Activated naive CD8-positive, alpha-beta T cell treated with anti-CD3 and anti-CD28 coated beads, Interleukin-2, amount 50 U/mL, for 24 hours (primary cell): Measurements from ENCODE around the gene ERI3.

Experiments
- ATAC-seq: fragments of 150-1000 bp; cut with Tn5 transposase; one replicate; pipeline ENCODE4 v1.10.0; 2021
- DNase-seq: peaks from one replicate; pipeline ENCODE4 v3.0.0; 2021
- H3K27ac Mint-ChIP-seq: one replicate; pipeline ENCODE4 v1.8.0; 2021; ENCODE audit warnings: mild to moderate bottlenecking, mixed read lengths
- H3K27me3 Mint-ChIP-seq: one replicate; pipeline ENCODE4 v1.8.0; 2021; ENCODE audit warnings: mixed read lengths
- H3K36me3 Mint-ChIP-seq: one replicate; pipeline ENCODE4 v1.8.0; 2021; ENCODE audit warnings: low read depth, mixed read lengths
- H3K4me1 Mint-ChIP-seq: one replicate; pipeline ENCODE4 v1.8.0; 2021; ENCODE audit warnings: mixed read lengths
- H3K4me3 Mint-ChIP-seq: one replicate; pipeline ENCODE4 v1.8.0; 2021; ENCODE audit warnings: mild to moderate bottlenecking, moderate library complexity, mixed read lengths
- H3K9me3 Mint-ChIP-seq: one replicate; pipeline ENCODE4 v1.8.0; 2021; ENCODE audit warnings: mixed read lengths

ERI3 gene

DNA sequence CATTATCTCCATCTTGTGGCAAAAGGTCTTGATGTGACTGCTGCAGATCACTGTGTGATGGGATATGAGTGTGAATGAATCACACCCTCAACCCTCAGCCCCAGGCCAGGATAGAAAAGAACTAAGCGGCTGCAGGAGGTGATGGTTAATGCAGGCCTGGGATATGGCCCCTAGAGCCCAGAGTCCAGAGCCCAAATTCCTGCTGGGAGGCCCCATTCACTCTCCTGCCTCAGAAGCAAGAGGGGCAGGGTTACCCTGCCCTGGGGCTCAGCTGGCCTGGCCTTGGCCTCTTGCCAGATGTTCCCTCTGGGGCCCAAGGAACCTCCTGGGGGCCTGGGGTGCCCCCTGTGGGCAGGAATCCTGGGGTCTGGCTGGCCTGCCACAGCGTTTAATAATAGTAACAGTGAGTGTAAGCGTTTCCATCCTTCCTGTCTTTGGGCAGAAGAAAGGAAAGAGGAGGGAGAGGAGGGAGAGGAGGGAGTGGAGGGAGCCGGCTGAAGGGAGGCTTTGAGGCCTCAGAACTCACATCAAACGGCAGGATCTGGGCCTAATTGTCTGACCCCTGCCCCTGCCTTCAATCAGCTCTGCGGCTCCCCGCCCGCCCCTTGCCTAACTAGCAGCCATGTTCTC is 115.6 kb downstream of the ERI3 start:
- Mint-ChIP-seq H3K4me3 (no peak overlapping the region), H3K27me3 (no peaks in the 10 kb centered on the region), H3K36me3 (peaks cover under 1% of the 10 kb centered on the region), H3K9me3 (no peaks in the 10 kb centered on the region), H3K27ac (no peak overlapping the region), H3K4me1 (peaks cover 8% of the 10 kb centered on the region)
- ATAC-seq (no peak), DNase-seq (no peak)

DNA sequence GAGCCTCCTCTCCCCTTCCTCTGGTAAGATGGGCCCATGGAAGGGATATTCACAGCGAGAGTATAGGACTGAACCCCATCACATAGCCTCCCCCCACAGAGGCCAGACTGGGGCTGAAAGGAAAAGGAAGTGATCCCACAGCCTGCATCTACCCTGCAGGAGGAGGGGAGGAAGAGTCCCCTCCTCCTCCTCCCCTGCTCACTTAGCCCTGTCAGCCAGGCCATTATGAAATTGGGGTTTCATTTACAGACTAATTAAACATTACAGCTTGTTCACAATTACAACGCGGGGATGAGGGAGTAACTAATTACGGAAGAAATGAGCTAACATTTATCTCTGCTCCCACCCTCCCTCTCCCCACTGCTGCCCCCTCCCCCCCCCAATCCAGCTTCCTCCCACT is 116.4 kb downstream of the ERI3 start:
- no peak overlapping the region for H3K4me3 Mint-ChIP-seq
- H3K27ac Mint-ChIP-seq: no peak overlapping the region
- H3K36me3 Mint-ChIP-seq: no peaks in the 10 kb centered on the region

DNA sequence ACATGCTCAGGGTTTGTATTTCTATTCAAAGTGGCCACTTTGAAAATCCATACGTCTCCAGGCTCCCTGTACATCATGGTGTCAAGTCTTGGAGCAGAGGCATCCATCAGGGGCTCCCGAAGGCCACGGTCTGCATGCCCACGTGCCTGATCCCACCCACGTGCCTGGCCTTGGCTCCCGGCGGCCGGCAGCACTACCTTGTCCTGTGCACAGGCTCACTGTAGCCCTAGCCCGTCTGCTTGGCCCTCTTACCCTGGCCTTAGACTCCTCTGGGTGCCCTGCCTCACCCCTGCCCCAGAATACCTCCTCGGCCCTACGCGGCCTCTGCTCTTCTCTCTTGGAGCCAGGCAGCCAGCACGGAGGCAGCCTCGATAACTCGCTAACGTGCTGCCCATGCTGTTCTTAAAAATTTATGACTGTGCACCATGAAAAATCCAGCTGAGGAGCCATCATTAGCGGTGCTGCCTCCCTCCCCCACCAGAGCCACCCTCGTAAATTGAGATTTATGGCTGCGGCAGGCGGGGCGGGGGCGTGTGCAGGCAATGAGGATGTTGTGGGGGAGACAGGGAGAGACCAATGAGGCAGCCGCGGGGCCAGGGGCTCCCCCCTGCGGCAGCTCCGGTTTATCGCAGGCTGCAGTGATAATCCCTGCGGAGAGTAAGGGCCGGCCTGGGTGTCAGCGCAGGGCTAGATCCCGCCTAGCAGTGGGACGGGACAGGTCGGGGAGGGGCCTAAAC is 117.2 kb downstream of the ERI3 start:
- Mint-ChIP-seq H3K27me3 (no peaks in the 10 kb centered on the region), H3K27ac (no peak overlapping the region), H3K36me3 (no peaks in the 10 kb centered on the region), H3K4me3 (no peak overlapping the region), H3K4me1 (peaks cover 8% of the 10 kb centered on the region), H3K9me3 (no peaks in the 10 kb centered on the region)
- ATAC-seq (peak; percentile 89), DNase-seq (peak; percentile 60)

More for the DNA sequence above, 116.4 kb downstream of the ERI3 start:
- no peak for ATAC-seq
- H3K27me3 Mint-ChIP-seq: no peaks in the 10 kb centered on the region
- no peaks in the 10 kb centered on the region for H3K9me3 Mint-ChIP-seq
- H3K4me1 Mint-ChIP-seq: peaks cover 8% of the 10 kb centered on the region
- DNase-seq: no peak

DNA sequence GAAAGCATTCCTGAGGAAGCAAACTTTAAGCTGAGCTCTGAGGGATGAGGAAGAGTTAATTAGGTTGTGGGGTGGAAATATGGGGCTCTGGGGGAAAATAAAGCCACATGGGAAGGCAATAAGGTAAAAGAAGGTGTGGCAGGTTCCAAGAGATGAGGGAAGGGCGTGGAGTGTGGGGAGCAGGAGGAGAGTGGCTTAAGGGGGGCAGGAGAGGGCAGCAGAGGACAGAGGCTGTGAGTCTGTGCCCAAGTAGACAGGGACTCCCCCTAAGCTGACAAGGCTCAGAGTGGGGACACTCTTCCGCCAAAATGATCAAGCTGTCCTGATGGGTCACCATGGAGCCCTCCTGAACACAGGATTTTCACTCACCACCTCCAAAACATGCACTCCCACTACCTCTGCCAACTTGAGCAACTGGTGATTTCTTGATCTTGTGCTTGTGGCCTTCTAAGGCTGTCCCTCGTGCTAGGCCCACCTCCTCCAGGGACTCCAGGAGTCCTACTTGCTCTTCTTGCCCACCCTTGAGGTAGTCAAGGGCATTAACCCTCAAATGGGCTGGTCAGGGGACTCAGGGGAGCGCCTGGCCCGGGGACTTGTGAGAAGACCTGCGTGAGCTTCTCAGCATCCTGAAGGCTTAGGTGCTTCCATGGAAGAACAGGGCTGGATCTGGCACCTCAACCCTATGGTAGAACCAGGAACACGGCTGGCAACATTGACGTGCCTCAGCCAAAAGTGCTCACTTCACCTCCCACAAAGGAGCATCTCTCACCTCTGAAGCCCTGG is 118.4 kb downstream of the ERI3 start:
- Mint-ChIP-seq H3K27ac (no peak overlapping the region), H3K9me3 (no peaks in the 10 kb centered on the region), H3K4me3 (no peak overlapping the region), H3K27me3 (no peaks in the 10 kb centered on the region), H3K4me1 (peaks cover 8% of the 10 kb centered on the region), H3K36me3 (no peaks in the 10 kb centered on the region)
- DNase-seq: no peak
- ATAC-seq: no peak

DNA sequence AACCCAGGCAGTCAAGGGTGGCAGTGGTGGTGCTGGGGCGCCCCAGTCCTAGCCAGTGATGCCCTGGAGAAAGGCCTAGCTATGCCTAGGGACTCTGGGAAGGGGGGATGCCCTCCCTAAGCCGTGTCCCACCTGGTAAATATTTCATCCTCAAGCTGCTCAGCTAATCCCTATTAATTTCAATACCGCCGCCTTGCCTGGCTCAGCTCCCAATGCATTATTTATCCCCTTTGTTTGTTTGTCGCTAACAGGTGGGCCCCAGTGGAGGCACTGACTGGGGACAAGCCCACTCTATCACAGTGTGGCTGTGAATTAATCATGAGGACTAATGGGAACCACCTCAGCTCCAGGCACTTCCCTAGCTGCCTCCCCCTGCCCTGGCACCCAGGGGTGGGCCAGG is 119.2 kb downstream of the ERI3 start:
- H3K4me1 Mint-ChIP-seq: peaks cover 8% of the 10 kb centered on the region
- no peaks in the 10 kb centered on the region for H3K36me3 Mint-ChIP-seq
- H3K9me3 Mint-ChIP-seq: no peaks in the 10 kb centered on the region
- DNase-seq (no peak), ATAC-seq (no peak)
- no peak overlapping the region for H3K27ac Mint-ChIP-seq
- H3K27me3 Mint-ChIP-seq: no peaks in the 10 kb centered on the region
- H3K4me3 Mint-ChIP-seq: no peak overlapping the region

DNA sequence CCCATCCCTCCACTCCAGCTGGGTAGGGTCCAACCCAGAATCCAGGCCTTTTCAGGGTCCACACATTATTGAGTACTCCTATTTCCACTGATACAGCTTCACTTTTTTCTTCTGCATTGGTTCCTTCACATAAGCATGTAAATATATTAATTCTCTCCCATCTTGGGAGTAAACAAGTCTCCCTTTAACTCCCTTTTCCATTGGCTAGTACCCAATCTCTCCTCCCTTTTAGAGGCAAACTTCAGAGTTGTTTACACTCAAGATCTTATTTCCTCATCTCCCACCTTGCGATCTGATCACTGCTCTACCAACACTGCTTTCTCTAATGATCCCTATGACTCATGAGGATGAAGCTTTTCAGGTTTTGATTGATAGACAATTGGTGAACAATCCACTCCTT is 121.5 kb downstream of the ERI3 start:
- Mint-ChIP-seq H3K4me3 (no peak overlapping the region), H3K36me3 (no peaks in the 10 kb centered on the region), H3K27me3 (no peaks in the 10 kb centered on the region), H3K27ac (no peak overlapping the region), H3K4me1 (peaks cover 5% of the 10 kb centered on the region), H3K9me3 (no peaks in the 10 kb centered on the region)
- ATAC-seq (no peak), DNase-seq (no peak)

DNA sequence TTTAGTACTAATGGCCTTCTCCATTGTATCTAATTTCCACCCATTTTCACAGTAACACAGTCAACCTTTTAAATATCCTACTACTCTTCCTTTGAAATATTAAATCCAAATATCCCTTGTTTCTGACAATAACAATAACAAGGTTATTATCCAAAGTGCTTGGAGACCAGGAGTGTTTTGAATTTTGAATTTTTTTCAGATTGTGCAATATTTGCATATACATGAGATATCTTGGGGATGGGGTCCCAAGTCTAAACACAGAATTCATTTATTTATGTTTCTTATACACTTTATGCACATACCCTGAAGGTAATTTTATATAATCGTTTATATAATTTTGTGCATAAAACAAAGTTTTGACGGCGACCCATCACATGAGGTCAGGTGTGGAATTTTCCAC is 124.3 kb downstream of the ERI3 start:
- ATAC-seq (no peak), DNase-seq (no peak)
- Mint-ChIP-seq H3K9me3 (no peaks in the 10 kb centered on the region), H3K4me1 (no peaks in the 10 kb centered on the region), H3K4me3 (no peak overlapping the region), H3K36me3 (no peaks in the 10 kb centered on the region), H3K27me3 (no peaks in the 10 kb centered on the region), H3K27ac (no peak overlapping the region)

DNA sequence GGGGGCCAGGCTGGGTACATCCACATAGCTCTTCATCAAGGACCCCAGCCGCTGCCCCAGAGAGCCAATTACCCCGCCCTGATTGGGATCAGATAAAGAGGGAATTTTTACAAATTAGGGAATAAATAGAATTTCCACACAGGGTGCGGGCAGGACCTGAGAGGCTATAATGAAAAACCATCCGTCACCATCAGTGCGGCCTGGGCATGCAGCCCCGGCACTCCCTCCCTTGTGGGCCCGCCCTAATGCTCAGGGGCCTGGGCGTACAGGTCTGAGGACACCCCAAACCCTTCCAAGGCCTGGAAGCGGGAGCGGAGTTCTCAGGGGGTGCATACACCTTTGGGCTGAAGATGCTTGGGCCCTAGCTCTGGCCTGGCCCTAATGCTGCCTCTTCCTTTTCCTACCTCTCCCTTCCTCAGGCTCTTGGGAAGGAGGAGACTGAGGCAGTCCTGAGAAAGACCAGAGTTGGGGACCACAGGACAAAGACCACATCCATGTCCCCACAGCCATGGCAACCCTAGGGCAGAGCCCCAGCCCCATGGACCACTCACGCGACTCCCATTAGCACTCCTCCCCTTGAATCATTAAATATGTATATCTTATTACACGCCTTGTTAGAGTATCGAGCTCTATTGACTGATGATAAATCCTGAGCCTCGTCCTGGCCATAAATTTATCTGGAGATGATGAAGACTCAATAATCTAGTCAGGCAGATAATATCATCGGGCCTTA is 125.5 kb downstream of the ERI3 start:
- H3K4me3 Mint-ChIP-seq: no peak overlapping the region
- DNase-seq (no peak), ATAC-seq (no peak)
- no peaks in the 10 kb centered on the region for H3K36me3 Mint-ChIP-seq
- H3K9me3 Mint-ChIP-seq: no peaks in the 10 kb centered on the region
- H3K27me3 Mint-ChIP-seq: no peaks in the 10 kb centered on the region
- H3K27ac Mint-ChIP-seq: no peak overlapping the region
- H3K4me1 Mint-ChIP-seq: no peaks in the 10 kb centered on the region

DNA sequence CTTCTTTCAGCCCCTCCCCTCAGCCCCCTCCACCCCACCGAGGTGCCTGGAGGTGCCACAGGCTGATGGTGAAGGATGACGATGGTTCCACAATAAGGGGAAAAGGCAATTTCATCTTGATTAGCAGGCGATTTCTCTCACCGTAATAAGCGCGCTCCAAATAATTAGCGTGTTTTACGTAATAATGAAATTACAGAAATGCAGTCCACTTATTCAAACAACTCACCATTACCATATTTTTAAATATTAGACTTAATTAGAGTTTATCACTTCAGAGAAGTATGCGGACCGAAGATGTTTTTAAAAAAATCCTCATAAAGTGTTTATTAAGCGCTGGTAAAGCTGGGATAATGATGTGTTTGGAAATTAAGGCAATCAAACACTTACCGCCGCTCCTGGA is 126.8 kb downstream of the ERI3 start:
- Mint-ChIP-seq H3K27ac (no peak overlapping the region), H3K4me1 (peaks cover 5% of the 10 kb centered on the region), H3K27me3 (no peaks in the 10 kb centered on the region), H3K9me3 (no peaks in the 10 kb centered on the region), H3K36me3 (no peaks in the 10 kb centered on the region), H3K4me3 (no peak overlapping the region)
- ATAC-seq (no peak), DNase-seq (no peak)

DNA sequence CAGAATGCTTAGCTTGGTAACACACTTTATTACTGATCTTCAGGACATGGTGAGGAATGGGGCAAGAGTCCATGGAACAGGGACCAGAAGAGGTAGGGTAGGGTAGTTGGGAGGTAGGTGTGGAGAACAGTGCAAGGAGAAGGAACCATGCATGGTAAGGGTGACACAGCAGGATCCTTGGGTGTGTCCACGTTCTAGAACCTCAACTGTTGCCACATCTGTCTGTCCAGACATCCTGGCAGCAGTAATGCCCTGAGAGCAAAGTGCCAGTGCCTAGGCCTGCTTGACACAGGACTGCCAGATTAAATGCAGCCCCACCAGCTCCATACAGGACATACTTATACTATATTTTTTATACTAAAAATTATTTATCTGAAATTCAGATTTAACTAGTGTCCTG is 127.8 kb downstream of the ERI3 start:
- Mint-ChIP-seq H3K4me3 (no peak overlapping the region), H3K27me3 (no peaks in the 10 kb centered on the region), H3K9me3 (no peaks in the 10 kb centered on the region), H3K4me1 (peaks cover 9% of the 10 kb centered on the region), H3K27ac (no peak overlapping the region), H3K36me3 (no peaks in the 10 kb centered on the region)
- DNase-seq: no peak
- no peak for ATAC-seq

DNA sequence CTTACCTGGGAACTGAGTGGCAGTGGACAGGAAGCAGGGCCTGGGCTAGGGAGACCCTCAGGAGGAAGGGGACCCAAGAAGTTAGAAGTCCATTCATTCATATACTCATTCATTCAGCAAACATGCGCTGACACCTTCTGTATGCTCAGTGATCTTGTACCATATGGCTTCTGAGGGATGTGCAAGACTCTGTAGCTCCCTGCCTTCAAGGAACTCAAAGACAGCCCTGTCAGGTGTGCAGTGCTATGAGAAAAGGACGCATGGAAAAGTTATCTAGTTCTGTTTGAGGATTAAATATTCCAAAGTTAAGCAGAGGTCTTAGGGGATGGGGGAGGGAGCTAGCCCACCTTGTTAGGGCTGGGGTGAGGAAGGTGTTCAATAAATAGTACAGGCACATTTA is 129.3 kb downstream of the ERI3 start:
- Mint-ChIP-seq H3K36me3 (no peaks in the 10 kb centered on the region), H3K27me3 (no peaks in the 10 kb centered on the region), H3K4me1 (peaks cover 9% of the 10 kb centered on the region), H3K27ac (no peak overlapping the region), H3K4me3 (no peak overlapping the region), H3K9me3 (no peaks in the 10 kb centered on the region)
- no peak for DNase-seq
- ATAC-seq: no peak

DNA sequence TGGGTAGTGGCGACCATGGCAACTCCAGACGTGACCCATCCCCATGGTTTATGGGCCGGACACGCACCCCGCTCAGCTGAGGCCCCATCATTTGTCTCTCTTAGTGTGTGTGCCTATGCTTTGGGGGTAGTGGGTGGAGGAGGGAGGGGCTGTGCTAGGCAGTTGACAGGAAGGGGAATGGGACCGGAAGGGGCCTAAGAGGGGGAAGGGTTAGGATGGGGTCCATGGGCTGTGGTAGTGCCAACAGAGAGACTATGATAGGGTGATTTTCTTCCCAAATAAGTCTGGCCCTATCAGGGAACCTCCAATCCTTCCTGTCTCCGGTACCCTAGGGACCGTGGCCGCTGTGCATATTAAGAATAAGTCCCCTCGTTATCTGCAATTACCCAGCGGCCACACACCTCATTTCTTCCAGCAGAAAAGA is 131.9 kb downstream of the ERI3 start:
- peaks cover 9% of the 10 kb centered on the region for H3K4me1 Mint-ChIP-seq
- ATAC-seq: no peak
- H3K27ac Mint-ChIP-seq: no peak overlapping the region
- no peak for DNase-seq
- no peak overlapping the region for H3K4me3 Mint-ChIP-seq
- no peaks in the 10 kb centered on the region for H3K27me3 Mint-ChIP-seq
- H3K36me3 Mint-ChIP-seq: no peaks in the 10 kb centered on the region
- no peaks in the 10 kb centered on the region for H3K9me3 Mint-ChIP-seq

DNA sequence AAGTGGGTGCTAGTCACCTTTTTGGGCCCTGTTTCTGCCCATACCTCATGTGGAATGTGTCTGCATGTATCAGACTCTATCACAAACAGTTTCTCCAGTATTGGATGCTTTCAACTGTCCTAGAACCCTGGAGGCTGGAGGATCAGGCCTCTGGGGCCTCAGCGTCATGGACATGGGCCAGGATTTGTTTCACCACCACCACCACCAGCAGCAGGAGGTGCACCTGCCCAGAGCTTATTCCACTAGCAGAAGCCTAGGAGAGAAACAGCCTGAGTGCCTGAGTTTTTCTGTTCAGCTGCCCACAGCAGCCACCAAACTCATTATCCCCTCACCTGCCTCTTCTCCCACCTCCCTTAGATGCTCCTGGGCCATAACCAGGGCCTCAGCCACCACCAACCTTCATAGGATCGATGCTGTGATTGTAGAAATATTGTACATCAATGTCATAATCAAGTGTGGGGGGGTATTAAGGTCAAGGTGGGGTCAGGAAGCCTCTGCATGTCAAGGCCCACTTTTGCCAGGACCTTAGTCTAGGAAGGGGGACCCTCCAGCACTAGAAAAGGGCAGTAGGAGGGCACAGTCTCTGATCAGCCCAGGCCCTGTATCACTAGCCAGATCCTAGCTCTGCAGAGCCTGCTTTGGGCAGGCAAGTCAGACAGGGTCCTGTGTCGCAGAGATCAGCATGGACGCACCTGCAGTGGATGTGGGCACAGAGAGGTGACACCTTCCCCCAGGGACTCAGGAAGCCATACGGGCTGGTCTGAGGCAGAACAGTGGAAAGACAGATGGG is 132.5 kb downstream of the ERI3 start:
- H3K4me1 Mint-ChIP-seq: peaks cover 9% of the 10 kb centered on the region
- H3K27ac Mint-ChIP-seq: no peak overlapping the region
- H3K9me3 Mint-ChIP-seq: no peaks in the 10 kb centered on the region
- no peaks in the 10 kb centered on the region for H3K27me3 Mint-ChIP-seq
- no peaks in the 10 kb centered on the region for H3K36me3 Mint-ChIP-seq
- H3K4me3 Mint-ChIP-seq: no peak overlapping the region
- ATAC-seq (peak; percentile 7), DNase-seq (no peak)

DNA sequence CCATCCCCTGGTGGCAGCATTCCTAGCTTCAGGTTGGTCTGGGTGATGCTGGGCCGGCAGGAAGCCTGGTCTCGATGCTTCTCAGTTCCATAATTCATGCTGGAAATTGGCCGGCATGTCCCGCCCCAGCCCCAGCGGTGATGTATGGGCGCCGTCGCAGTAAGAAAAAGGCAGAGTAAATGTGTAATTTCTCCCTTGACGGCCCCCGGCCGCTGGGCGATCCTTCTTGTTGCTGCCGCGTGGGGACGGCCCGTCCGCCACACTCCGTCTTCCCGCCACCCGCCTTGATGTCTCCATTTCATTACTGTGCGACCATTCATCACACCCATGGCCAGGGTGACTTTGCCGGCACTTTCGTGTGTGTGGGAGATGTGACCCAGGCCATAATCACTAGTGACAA is 133.3 kb downstream of the ERI3 start:
- H3K9me3 Mint-ChIP-seq: no peaks in the 10 kb centered on the region
- DNase-seq (no peak), ATAC-seq (no peak)
- H3K4me1 Mint-ChIP-seq: peaks cover 9% of the 10 kb centered on the region
- H3K4me3 Mint-ChIP-seq: no peak overlapping the region
- H3K36me3 Mint-ChIP-seq: no peaks in the 10 kb centered on the region
- no peak overlapping the region for H3K27ac Mint-ChIP-seq
- no peaks in the 10 kb centered on the region for H3K27me3 Mint-ChIP-seq
